Keratinocyte (primary cell): ENCODE results near the gene DEUP1. TPM values are rescaled to one million over a fixed set of nuclear protein-coding genes. Genes with fewer than 3 reads are reported as not detected.

Source experiments
- DNase-seq: peaks from one replicate; pipeline ENCODE4 v3.0.0-alpha.2; 2011; ENCODE audit warnings: low read depth, missing footprints, low spot score
- FAIRE-seq: peaks from 2 replicates; lab custom pipeline; 2011; peaks lifted over from hg19 to GRCh38; lab: Jason Lieb, UNC
- H2AFZ ChIP-seq: 2 replicates; pipeline ENCODE4 v1.6.0; 2012; ENCODE audit warnings: low read length, control low read depth, inconsistent platforms; ENCODE audit not compliant: control insufficient read depth
- H3K27ac ChIP-seq: 2 replicates; pipeline ENCODE4 v1.5.1; 2011; ENCODE audit warnings: low read length; ENCODE audit not compliant: control insufficient read depth, insufficient read depth
- H3K27me3 ChIP-seq: 3 replicates; pipeline ENCODE4 v1.6.0; 2011; ENCODE audit warnings: low read length; ENCODE audit not compliant: control insufficient read depth, insufficient read depth; ENCODE audit errors: extremely low read depth
- H3K36me3 ChIP-seq, 2 experiments: 2 replicates in 1 of 2; 3 replicates in 1 of 2; pipeline ENCODE4 v1.5.1; 2011; ENCODE audit warnings: low read length in 2 of 2, mild to moderate bottlenecking in 1 of 2; ENCODE audit not compliant: control insufficient read depth in 2 of 2, insufficient read depth in 2 of 2; ENCODE audit errors: extremely low read depth in 1 of 2
- H3K4me1 ChIP-seq: 3 replicates; pipeline ENCODE4 v1.5.1; 2011; ENCODE audit warnings: low read length; ENCODE audit not compliant: control insufficient read depth, insufficient read depth; ENCODE audit errors: extremely low read depth
- H3K4me2 ChIP-seq: 3 replicates; pipeline ENCODE4 v1.6.0; 2011; ENCODE audit warnings: low read depth, low read length; ENCODE audit not compliant: control insufficient read depth, insufficient read depth; ENCODE audit errors: extremely low read depth
- H3K4me3 ChIP-seq, 3 experiments: fragments of 200-600 bp in 1 of 3; sonication (generic) in 1 of 3; 2 replicates in 2 of 3; 3 replicates in 1 of 3; pipeline ENCODE4 v1.5.1; 2011 to 2016; ENCODE audit warnings: low read length in 3 of 3, mild to moderate bottlenecking in 3 of 3, control low read depth in 2 of 3, inconsistent platforms in 1 of 3, low read depth in 1 of 3, mixed read lengths in 1 of 3, mixed run types in 1 of 3, moderate library complexity in 1 of 3; ENCODE audit not compliant: control insufficient read depth in 2 of 3, insufficient read depth in 2 of 3; ENCODE audit errors: extremely low read depth in 1 of 3
- H3K79me2 ChIP-seq: 2 replicates; pipeline ENCODE4 v1.6.0; 2012; ENCODE audit warnings: low read length; ENCODE audit not compliant: control insufficient read depth, insufficient read depth
- H3K9ac ChIP-seq: 3 replicates; pipeline ENCODE4 v1.6.0; 2011; ENCODE audit warnings: low read length; ENCODE audit not compliant: control insufficient read depth, insufficient read depth; ENCODE audit errors: extremely low read depth
- H3K9me1 ChIP-seq: 3 replicates; pipeline ENCODE4 v1.6.0; 2011; ENCODE audit warnings: low read length; ENCODE audit not compliant: control insufficient read depth, insufficient read depth; ENCODE audit errors: extremely low read depth
- H3K9me3 ChIP-seq: 2 replicates; pipeline ENCODE4 v1.5.1; 2012; ENCODE audit warnings: low read depth, low read length; ENCODE audit not compliant: control insufficient read depth
- H4K20me1 ChIP-seq: 3 replicates; pipeline ENCODE4 v1.6.0; 2011; ENCODE audit warnings: low read length; ENCODE audit not compliant: control insufficient read depth, insufficient read depth; ENCODE audit errors: extremely low read depth
- CTCF ChIP-seq, 3 experiments: IDR thresholded peaks in 1 of 3; conservative IDR thresholded peaks in 1 of 3; optimal IDR thresholded peaks in 1 of 3; 2 replicates in 2 of 3; 3 replicates in 1 of 3; pipeline versions ENCODE3 to v1.5.1; 2011; ENCODE audit warnings: low read length in 3 of 3, mild to moderate bottlenecking in 3 of 3, moderate library complexity in 2 of 3, control low read depth in 1 of 3, inconsistent platforms in 1 of 3; ENCODE audit not compliant: insufficient read depth in 2 of 3; ENCODE audit errors: extremely low read depth in 1 of 3
- EZH2 ChIP-seq: IDR thresholded peaks from one replicate; pipeline ENCODE4 v1.6.1; 2012; ENCODE audit warnings: inconsistent platforms, mild to moderate bottlenecking, low read length, moderate library complexity
- dilution Hi-C: fragments of 300-500 bp; cut with MboI; formaldehyde crosslinking; loops from one replicate; pipeline ENCODE4 v1.7.0; 2020; ENCODE audit warnings: low sequenced_read_pairs; ENCODE audit not compliant: extremely low pct_ligation_motif_present
- polyA plus RNA-seq, 5 experiments: library from polyadenylated mRNA; depleted of rRNA in 3 of 5; stranded (reverse) in 3 of 5; stranded (forward) in 1 of 5; unstranded in 1 of 5; fragments of >200 nt; gene quantifications; 1 replicate in 1 of 5; 2 replicates in 3 of 5; 3 replicates in 1 of 5; pipeline versions ENCODE4 v1.2.1 to v1.2.3, GENCODE V29; 2011 to 2012; ENCODE audit warnings: missing spikeins in 2 of 5, low read depth in 1 of 5, low replicate concordance in 1 of 5

DEUP1 gene
- polyA plus RNA-seq, 1 donor (not counting 4 experiments of a cell fraction or from before 2014, with no cell fraction given): 0.12 TPM

- Histone ChIP-seq H3K27me3 (no peaks in the 10 kb centered on the region), H3K27ac (no peak overlapping the region), H3K4me3 (no peak overlapping the region), H3K4me1 (peaks cover 3% of the 10 kb centered on the region), H4K20me1 (no peaks in the 10 kb centered on the region), H3K9me1 (no peaks in the 10 kb centered on the region), H3K79me2 (no peaks in the 10 kb centered on the region), H3K4me2 (no peak overlapping the region), H3K9ac (no peak overlapping the region), H2AFZ (no peak overlapping the region), H3K9me3 (no peaks in the 10 kb centered on the region), H3K36me3 (no peaks in the 10 kb centered on the region)
- TF ChIP-seq EZH2 (no peak), CTCF (optimal IDR thresholded peaks at IDR 0.05 in 1 of 3, IDR thresholded peaks at IDR 0.05 in 1 of 3, conservative IDR thresholded peaks at IDR 0.05 in 1 of 3; ENCODE audit: extremely low read depth in 1 of 3, insufficient read depth in 2 of 3, low read length in 3 of 3) (no peak)
- FAIRE-seq (no peak), DNase-seq (no peak)
- dilution Hi-C loops: no loop called here
These were observed 143.6 kb downstream of the DEUP1 start for GRCh38 chr11:93474123-93474522.

- FAIRE-seq (no peak), DNase-seq (peak; percentile 58)
- Histone ChIP-seq H3K4me2 (no peak overlapping the region), H3K27me3 (no peaks in the 10 kb centered on the region), H3K27ac (no peak overlapping the region), H3K36me3 (no peaks in the 10 kb centered on the region), H3K4me3 (no peak overlapping the region), H3K9me1 (no peaks in the 10 kb centered on the region), H3K79me2 (no peaks in the 10 kb centered on the region), H4K20me1 (no peaks in the 10 kb centered on the region), H3K9me3 (no peaks in the 10 kb centered on the region), H3K9ac (no peak overlapping the region), H3K4me1 (peaks cover 13% of the 10 kb centered on the region), H2AFZ (no peak overlapping the region)
- dilution Hi-C loops: no loop called here
- TF ChIP-seq EZH2: no peak
- TF ChIP-seq CTCF (optimal IDR thresholded peaks at IDR 0.05 in 1 of 3, IDR thresholded peaks at IDR 0.05 in 1 of 3, conservative IDR thresholded peaks at IDR 0.05 in 1 of 3; ENCODE audit: extremely low read depth in 1 of 3, insufficient read depth in 2 of 3, low read length in 3 of 3): no peak
These were observed 146.3 kb downstream of the DEUP1 start for GRCh38 chr11:93476796-93477195.
